Measurements from ENCODE around the gene ZCCHC2.

- no peak for TF ChIP-seq ZNF384 (IDR thresholded peaks at IDR 0.05)
- no peak for TF ChIP-seq SUZ12 (IDR thresholded peaks at IDR 0.05)
- TF ChIP-seq ELF4 (IDR thresholded peaks at IDR 0.05) = no peak
- no peak for TF ChIP-seq FOXK2 (IDR thresholded peaks at IDR 0.05)
- TF ChIP-seq BHLHE40 (IDR thresholded peaks at IDR 0.05; ENCODE audit: borderline replicate concordance) = no peak
- TF ChIP-seq SP1 (IDR thresholded peaks at IDR 0.05) = no peak
- TF ChIP-seq NFRKB (IDR thresholded peaks at IDR 0.05) = no peak
- no peak for TF ChIP-seq LEF1 (IDR thresholded peaks at IDR 0.05; ENCODE audit: borderline replicate concordance)
- no peak for TF ChIP-seq CTBP1 (IDR thresholded peaks at IDR 0.05; ENCODE audit: borderline replicate concordance)
- TF ChIP-seq FOXA1 (IDR thresholded peaks at IDR 0.05) = no peak
- no peak for TF ChIP-seq FOXM1 (IDR thresholded peaks at IDR 0.05; ENCODE audit: borderline replicate concordance)
- TF ChIP-seq HDGF (IDR thresholded peaks at IDR 0.05; ENCODE audit: borderline replicate concordance) = no peak
These were observed 73.5 kb downstream of the ZCCHC2 start for GRCh38 chr18:62596145-62597005.
